NK-92 (cell line): ENCODE measurements around the gene ALKBH6.
A peak's percentile ranks its signal among the peaks of the same experiment; 100 is the strongest.

ENCODE experiments used
- DNase-seq: peaks from one replicate; lab custom pipeline; 2025; ENCODE audit not compliant: unreplicated experiment; lab: John Stamatoyannopoulos, UW

Gene ALKBH6

DNA sequence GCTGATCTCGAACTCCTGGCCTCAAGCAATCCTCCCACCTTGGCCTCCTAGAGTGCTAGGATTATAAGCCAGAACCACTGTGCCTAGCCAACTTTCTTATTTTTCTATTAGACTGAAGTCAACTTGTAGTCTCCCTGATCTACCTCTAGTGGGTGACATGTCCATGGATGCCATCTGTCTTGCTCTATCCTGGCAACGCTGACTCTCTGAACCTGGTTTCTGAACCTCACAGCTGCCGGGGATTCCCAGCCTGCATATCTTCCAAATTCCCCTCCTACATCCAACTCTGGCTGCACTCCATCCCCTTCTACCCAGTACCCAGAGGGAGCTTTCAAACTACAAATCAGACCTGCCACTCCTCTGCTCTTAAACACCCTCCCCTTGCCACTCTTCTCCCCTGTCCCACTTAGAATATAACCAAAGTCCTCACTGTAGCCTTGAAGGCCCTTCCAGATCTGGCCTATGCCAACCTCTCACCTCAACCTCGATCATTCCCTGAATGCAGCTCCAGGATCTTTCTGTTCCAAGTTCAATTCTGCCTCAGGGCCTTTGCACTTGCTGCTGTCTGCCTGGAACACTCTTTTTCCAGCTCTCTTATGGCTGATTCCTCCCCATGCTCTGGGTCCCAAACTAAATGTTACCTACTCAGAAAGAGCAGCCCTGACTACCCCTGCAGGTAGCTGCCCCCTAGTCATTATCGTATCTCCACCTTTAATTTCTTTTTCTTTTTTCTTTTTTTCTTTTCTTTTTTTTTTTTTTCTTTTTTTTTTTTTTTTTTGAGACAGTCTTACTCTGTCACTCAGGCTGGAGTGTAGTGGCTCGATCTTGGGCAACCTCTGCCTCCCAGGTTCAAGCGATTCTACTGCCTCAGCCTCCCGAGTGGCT lies 16.5 kb upstream of the ALKBH6 start:
- no peak for DNase-seq

DNA sequence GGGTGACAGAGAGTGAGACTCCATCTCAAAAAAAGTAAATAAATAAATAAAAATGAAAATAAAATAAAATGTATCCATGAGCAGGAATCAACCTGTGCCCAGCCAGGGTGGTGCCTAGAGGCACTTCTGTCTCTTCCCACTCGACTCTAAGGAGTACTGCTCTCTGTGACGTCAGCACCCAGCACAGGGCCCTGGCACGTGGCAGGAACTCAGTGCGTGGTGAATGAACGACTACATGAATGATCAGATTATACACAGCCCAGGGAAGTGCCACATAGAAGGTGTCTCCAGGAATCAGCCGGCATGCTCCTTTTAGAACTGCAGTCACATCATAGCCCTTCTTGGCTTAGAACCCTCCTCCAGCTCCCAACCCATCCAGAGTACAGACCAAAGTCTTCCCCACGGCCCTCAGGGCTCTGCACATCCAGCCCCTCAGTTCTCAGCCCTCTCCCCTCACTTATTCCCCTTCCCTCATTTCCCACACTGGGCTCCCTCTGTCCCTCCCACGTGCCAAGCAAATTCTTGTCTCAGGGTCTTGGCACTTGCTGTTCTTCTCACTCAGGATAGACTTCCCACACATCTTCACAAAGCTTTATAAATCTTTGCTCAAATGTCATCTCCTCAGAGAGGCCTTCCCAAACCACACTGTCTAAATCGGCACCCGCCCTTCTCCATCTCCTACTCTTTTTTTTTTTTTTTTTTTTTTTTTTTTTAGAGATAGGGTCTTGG lies 14.5 kb upstream of the ALKBH6 start:
- DNase-seq: no peak

DNA sequence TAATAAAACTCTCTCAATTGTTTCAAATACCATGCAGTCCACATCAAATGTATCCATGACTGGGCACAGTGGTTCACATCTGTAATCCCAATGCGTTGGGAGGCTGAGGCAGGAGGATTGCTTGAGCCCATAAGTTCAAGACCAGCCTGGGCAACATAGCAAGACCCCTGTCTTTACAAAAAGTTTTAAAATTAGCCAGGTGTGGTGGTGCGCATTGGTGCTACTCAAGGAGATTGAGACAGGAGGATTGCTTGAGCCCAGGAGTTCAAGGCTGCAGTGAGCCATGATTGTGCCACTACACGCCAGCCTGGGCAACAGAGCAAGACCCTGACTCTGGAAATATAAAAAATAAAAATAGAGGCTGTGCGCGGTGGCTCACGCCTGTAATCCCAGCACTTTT lies 13.7 kb upstream of the ALKBH6 start:
- DNase-seq: no peak

DNA sequence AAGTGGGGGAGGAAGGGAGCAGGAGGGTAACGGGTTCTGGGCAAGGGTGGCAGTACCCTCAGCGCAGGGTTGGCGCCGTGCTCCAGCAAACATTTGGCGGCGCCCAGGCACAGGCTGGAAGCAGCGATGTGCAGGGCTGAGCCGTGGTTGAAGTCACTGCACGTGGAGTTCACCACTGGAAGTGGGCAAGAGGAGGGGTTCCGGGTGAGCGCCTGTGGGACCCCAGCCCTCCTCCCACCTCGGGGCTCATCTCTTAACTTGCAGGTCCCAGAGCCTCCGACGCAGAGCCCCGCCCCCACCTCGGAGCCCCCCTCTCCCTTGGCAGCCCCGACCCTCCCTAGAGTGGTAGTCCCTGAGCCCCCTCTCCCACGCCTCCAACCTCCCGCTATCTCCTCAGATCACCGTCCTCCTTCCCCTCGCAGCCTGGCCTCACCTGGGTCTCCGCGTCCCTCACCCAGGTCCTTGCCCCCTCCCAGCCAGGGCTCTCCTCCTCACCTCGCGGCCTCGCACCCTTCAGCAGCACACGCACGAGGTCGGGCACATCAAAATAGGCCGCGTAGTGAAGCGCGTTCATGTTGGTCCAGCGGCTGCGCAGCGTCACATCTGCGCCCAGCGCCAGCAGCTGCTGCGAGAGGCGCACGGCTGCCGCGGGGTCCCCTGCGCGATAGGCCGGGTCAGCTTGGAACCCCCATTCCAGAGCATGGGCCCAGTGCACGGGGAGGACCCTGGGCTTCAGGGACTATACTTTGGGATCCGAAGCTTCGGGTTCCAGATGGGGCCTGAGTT lies 12.3 kb upstream of the ALKBH6 start:
- DNase-seq: no peak

DNA sequence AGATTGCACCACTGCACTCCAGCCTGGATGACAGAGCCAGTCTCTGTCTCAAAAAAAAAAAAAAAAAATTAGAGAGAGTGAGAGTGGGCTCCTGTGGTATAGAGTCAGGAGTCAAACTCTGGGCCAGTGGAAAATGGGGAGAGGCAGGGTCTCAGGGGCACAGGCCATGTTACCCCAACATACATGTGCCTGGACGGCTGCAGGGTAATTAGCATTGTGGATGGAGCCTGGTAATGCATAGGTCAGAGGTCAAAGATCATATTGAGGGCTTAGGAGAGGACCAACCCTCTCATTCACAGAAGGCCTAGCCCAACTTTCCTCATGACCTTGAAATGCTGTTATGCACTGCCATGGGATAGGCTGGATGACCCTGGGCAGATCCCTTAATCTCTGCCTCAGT lies 11.5 kb upstream of the ALKBH6 start:
- DNase-seq: no peak

DNA sequence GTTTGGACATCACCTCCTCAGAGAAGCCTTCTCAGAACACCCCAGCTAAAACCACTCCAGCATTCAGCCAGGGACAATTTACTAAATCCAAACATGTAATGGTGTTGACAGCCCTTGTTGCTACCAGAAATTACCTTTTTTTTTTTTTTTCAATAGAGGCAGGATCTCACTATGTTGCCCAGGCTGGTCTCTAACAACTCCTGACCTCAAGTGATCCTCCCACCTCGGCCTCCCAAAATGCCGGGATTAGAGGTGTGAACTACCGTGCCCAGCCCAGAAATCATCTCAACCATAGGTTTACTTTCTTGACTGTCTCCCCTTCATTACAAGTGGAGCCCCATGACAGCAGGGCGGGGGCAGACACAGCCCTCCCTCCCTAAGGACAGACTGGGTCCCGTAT lies 9.4 kb upstream of the ALKBH6 start:
- DNase-seq: no peak

DNA sequence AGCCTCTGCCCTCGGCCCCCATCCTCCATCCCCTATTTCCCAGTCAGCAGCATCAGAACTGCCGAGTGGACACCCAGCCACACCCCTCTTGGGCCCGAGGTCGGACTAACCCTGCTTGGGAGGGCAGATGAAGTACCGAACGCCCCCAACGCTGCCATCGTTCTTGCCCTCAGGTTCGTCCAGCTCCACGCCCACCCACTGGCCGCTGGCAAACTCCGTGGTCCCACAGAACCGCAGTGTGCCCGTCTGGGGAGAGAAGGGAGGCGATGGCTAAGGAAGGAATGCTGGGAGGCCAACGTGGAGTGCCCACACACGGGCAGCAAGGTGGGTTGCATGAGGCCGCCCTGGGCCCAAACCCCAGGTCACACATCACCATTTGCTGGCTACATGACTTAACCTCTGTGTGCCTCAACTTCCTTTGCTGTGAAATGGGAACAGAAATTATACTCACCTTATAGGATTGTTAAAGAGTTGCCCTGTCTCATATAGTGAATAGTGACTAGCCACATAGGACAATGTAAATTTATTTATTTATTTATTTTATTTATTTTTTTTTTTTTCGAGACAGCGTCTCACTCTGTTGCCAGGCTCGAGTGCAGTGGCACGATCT lies 5.2 kb upstream of the ALKBH6 start:
- no peak for DNase-seq

DNA sequence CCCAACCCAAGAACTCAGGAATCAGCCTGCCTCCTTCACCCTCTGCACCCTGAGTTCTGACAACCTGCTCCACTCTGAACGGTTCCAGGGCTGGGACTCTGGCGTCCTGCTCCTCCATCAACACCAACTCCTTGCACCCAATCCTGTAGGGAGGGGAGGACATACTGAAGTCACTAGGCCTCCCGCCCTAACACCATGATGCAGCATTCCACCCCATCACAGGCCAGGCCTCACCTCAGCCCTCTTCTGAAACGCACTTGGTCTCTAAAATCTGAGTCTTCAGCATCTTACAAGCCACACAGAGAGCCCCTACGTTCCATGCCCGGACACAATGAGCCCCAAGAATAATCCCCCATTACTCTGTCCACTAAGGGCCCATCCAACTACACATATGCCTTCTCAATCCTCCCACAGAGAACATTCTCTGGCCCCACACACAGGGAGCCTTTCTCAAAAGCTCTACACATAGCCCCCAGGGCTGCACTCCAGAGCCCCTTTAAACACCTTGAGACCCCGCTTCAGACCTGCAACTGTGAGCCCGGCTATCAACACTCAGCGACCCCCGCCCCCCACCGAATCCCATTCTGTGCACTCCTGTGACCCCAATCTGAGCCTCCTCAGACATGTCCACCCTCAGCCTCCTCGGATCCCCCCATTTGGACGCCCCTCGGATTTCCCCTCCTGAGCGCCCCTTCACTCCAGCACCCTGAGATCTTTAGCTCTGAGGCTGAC lies 567 bp downstream of the ALKBH6 start:
- no peak for DNase-seq

DNA sequence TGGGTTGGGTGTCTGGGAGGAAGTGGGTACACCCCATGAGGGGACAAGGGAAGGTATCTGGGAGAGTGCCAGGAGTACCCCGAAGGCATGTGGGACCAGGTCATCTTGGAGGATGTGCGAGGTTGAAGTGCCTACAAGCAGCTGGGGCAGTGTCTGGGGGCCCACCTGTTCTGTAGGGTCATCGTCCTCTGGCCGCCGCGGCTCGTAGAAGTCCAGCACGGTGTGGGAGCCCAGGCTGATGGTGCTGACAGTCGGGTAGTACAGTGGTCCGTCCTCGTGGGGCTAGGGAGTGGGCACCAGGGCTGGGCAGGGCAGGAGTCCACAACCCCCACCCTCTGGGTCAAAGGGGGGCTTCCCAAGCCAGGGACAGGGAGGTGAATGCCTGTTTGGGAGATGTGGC lies 3.6 kb downstream of the ALKBH6 start:
- DNase-seq: no peak

DNA sequence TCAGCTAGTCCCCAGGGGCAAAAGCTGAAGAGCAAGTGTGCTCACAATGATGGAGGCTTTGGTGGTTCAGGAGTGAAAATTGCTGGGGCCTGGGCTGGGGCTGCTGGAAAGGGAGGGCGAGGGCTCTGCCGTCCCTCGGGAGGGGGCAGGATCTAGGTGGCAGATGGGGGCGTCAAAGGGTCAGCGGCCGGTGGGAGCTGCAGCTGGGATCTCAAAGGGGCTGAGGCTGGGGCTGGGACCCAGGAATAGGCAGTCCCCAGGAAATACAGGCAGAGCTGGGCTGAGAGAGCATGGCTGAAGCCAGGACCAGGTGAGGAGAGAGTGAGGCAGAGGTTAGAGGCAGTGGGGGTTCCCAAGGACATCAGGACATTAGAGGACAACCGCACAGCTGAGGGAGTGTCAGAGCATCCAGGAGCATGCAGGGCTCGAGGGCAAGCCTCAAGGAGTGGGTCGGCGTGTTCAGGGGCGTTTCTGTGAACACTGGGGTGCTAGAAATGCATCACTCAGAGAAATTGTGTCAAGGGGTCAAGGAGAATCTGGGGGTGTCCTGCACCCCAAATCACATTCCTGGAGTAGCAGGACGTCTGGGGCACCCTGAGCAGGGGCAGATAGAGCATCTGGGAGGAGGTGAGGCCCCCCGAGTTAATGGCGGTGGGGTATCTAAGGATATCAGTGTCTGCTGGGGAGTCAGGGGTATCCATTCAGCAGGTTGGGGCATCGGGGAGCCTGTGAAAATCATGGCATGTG lies 4.2 kb downstream of the ALKBH6 start:
- DNase-seq: no peak

DNA sequence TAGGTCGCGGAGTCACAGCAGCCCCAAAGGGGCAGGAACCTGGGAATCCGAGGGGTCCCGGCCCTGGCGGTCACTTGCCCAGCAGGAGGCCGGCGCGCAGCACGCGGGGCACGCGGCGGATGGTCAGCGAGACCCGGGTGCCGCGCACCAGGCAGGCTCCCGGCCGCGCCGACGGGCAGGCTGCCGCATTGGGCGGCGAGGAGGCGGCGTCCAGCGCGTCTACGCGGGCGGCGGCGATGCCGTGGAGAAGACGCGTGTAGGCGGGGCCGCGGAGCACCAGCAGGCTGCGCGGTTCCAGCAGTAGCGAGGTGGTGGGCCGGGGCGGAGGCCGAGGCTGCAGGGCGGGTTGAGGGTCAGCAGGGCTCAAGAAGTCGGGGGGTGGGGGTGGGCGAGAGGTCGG lies 4.8 kb downstream of the ALKBH6 start:
- DNase-seq: no peak

DNA sequence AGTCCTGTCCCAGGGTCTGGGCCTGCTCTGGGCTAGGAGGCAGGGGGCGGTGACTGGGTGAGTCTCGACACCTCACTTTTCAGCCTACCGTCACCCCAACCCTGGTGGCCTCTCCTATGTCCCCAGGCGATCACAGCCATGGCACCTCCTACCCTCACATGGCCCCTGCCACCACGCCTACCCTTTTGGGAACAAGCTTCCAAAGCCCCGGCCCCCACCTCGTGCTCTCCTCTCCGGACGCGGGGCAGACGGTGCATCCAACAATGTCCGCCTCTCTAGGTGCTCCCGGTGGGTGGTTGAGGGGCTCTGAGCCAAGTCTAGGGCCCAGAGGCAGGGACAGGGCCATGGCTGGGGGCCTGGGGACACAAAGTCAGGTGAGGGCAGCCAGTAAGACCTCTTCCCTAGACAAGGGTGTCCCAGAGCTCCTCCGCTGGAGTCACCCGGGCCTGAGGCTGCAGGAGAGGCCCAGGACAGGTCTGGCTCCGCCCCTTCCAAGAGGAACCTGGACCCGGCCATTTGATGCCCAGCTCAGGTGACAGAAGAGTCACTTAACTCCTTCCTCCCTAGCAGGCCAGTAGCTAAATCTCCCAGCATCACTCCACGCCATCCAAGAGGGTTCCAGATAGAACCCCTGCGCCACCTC lies 5.6 kb downstream of the ALKBH6 start, which contains the start of gene SYNE4:
TSS of gene SYNE4 (minus strand) at position 478 of the 643 bp plus-strand sequence. CDS start at position 346, 132 bp downstream.
- DNase-seq: no peak

DNA sequence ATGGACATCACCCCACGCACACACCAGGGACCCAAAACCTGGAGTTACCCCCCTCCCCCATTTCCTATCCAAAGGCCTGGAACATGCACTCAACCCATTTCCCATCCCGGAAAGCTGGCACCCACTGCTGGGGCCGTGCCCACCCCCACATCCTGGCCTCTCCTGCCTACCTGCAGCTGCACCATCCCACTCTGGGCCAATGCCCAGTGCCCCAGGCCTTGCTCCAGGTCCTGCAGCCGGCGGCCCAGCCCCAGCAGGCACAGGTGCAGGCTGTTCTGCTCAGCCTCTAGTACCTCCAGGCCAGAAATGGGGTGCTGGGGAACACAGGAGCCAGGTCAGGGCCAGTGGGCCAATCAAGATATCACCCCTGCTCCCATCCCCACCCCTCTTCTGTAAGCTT lies 7.1 kb downstream of the ALKBH6 start:
- no peak for DNase-seq

DNA sequence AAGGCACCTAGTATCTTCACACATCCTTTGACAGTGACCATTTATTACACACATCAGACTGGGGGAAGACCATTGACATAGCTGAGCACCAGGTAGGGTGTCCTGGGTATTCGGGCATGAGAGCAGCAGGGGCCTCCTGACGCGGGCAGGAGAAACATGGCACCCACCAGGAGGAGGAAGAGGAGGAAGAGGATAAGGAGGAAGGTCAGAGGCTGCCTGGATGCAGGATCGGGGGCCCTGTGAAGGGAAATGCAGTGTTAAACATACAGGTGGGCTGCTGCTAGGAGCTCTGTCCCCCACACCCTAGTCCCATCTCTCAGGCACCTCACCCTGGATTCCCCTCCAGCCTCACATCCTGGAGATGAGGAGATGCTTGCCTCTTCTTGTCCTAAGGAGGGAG lies 10.7 kb downstream of the ALKBH6 start:
- no peak for DNase-seq

DNA sequence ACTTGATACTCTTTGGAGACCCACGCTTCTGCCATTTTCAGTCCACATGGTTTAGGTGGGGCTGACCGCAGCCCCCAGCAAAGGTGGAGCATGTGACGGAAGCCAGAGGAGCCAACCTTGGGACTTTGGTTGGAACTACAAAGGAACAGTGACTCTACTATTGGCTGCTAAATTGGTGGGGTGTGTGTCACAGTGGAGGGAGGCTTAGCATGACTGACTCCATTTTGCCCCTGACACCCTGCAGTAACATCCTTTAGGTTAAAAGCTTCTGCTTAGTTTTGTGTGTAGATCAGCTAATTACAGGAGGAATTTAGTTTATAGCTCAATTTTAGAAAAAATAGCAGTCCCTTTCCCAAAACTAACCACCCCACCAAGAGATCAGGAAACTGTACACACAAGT lies 12.4 kb downstream of the ALKBH6 start:
- DNase-seq: no peak

DNA sequence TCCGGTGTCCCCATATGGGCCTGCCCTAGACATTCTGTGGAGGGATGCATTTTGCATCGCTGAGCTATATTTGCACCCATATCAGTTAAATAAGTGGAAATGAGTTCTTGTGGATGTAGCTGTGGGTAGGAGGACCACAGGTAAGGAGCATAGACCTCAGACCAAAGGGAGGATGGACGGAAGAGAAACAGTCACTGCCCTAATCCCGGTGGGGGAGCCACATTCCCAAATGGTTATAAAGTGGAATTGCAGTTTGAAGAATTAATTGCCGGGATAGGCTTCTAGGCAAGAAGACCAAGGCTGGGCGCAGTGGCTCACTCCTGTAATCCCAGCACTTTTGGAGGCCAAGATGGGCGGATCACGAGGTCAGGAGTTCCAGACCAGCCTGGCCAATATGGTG lies 17.2 kb downstream of the ALKBH6 start:
- no peak for DNase-seq

DNA sequence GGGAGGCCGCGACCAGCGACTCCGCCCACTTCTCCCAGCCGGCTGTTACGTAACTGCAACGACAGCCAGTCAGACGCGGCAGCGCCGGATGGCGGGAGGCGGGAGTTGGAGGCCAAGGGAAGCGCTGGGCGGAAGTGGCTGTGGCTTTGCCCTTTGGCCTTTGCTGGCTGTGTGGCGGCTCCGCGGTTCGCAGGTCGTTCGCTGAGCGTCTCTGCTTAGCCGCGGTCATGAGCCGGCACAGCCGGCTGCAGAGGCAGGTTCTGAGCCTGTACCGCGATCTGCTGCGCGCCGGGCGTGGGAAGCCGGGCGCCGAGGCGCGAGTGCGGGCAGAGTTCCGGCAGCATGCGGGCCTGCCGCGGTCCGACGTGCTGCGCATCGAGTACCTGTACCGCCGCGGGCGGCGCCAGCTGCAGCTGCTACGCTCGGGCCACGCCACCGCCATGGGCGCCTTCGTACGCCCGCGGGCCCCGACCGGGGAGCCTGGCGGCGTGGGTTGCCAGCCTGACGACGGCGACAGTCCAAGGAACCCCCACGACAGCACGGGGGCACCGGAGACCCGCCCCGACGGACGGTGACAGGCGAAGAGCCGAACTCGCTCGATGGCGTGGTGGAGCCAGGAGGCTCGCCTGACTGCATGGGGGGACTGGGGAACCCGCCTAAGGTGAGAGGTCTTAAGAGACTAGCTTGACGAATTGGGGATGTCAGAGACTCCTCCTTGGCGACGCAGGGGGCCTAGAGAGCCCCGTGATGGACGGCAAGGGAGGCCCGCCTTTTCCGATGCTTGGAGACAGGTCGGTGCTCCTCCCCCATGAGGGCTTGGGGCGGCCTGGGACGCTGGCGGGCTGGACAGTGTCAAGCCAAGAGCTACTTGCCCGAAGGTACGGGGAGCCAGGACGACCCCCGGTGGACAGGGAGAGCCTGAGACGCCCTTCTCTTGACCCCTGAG lies 18.7 kb downstream of the ALKBH6 start, which contains the start of gene SDHAF1:
TSS of gene SDHAF1 (plus strand) at position 141 of the 946 bp plus-strand sequence. CDS start at position 228, 87 bp downstream.
- peak; percentile 39 for DNase-seq
